Heart right ventricle (tissue), 16 donors: ENCODE data around the gene ADARB1. TPM values are rescaled to one million over a fixed set of nuclear protein-coding genes. Genes with fewer than 3 reads are reported as not detected.

Experiments used
- ATAC-seq, 8 donors: fragments of 200-7000 bp; cut with Tn5 transposase; one replicate each; pipeline ENCODE4 v1.9.1; 2020; ENCODE audit warnings: mild to moderate bottlenecking in 8 of 8, moderate library complexity in 8 of 8, moderate number of reproducible peaks in 1 of 8
- DNase-seq, 2 donors: peaks; one replicate each; pipeline ENCODE4 v3.0.0-alpha.2; 2020
- H3K27ac ChIP-seq, 10 donors: fragments of 200-600 bp; sonication (generic) in 2 of 10; one replicate each; pipeline versions ENCODE4 v1.5.0 to v1.8.0; 2020 to 2022; ENCODE audit warnings: mild to moderate bottlenecking in 3 of 10
- H3K27me3 ChIP-seq, 7 donors: fragments of 200-600 bp; one replicate each; pipeline ENCODE4 v1.8.0; 2021 to 2022; ENCODE audit warnings: mild to moderate bottlenecking in 2 of 7
- H3K36me3 ChIP-seq, 9 donors: fragments of 200-600 bp; sonication (generic) in 1 of 9; one replicate each; pipeline versions ENCODE4 v1.5.0 to v1.8.0; 2020 to 2022; ENCODE audit warnings: mild to moderate bottlenecking in 2 of 9
- H3K4me1 ChIP-seq, 9 donors: fragments of 200-600 bp; sonication (generic) in 1 of 9; one replicate each; pipeline versions ENCODE4 v1.5.0 to v1.8.0; 2020 to 2022; ENCODE audit warnings: mild to moderate bottlenecking in 4 of 9
- H3K4me3 ChIP-seq, 10 donors: fragments of 200-600 bp; sonication (generic) in 2 of 10; one replicate each; pipeline versions ENCODE4 v1.5.0 to v1.8.0; 2020 to 2022; ENCODE audit warnings: mild to moderate bottlenecking in 7 of 10, moderate library complexity in 2 of 10
- H3K9me3 ChIP-seq, 11 donors: fragments of 200-600 bp in 10 of 11; sonication (generic) in 2 of 11; one replicate each; pipeline versions ENCODE4 v1.5.0 to v1.8.0; 2013 to 2022; ENCODE audit warnings: mild to moderate bottlenecking in 2 of 11, control low read depth in 1 of 11, moderate library complexity in 1 of 11
- WGBS, 2 donors: extraction: QIAGEN DNeasy Blood & Tissue Kit; methylation state at CpG; one replicate each; pipeline ENCODE4 v1.1.7; 2013; ENCODE audit warnings: inconsistent platforms in 1 of 2; 5-methylcytosine and 5-hydroxymethylcytosine counted together
- intact Hi-C, 10 donors: fragments of 100-400 bp; cut with DNase I; formaldehyde crosslinking; loops; one replicate each; pipeline versions ENCODE4 v1.11.1 to v1.14.2; 2022
- polyA plus RNA-seq, 2 donors: library from polyadenylated mRNA; stranded (reverse); fragments of 200-250 nt; gene quantifications; one replicate each; pipeline ENCODE4 v1.2.3, GENCODE V29; 2013
- total RNA-seq, 10 donors: library from RNA; stranded (reverse); fragmentation: NEBNext Ultra II Directional in 3 of 10; extraction: Animal tissue kit (Norgen Biotek cat#: 25700) in 3 of 10; gene quantifications; one replicate each; pipeline versions ENCODE4 v1.2.1 to v1.2.4, GENCODE V29; 2021 to 2023
- TF ChIP-seq, protein P1 (sequence below), 9 donors: fragments of 200-600 bp; sonication (generic) in 2 of 9; IDR thresholded peaks; one replicate each; pipeline versions ENCODE4 v1.5.0 to v1.8.0; 2021 to 2022; ENCODE audit warnings: antibody characterized with exemption in 9 of 9, mild to moderate bottlenecking in 5 of 9, moderate library complexity in 1 of 9
- donor health status: Arrhythmogenic right ventricular cardiomyopathy.
- donor health status: ischemic (EF 13 %, LVEDD 7.1; RV severe dilation, severe dysfunction).
- donor health status: healthy with polysubstance abuse.
- donor health status: DM: no; HTN: yes; CAD: no.
- donor health status: DM: no; HTN: no; CAD: no.
- donor health status: ischemic (EF 25% LVEDD 6.9; RV normal size, moderate dysfunction).
- donor health status: ischemic (EF 25% LVEDD 5.7; RV mildly dilated, moderate dysfunction).
- donor health status: healthy.
- donor health status: DM: yes; HTN: yes; CAD: no.
- donor health status: Ischemic cardiomyopathy.
- donor health status: ischemic (EF 35%, LVEDD 5.7; RV mildly dilated, moderate dysfunction).
- donor health status: nonischemic (EF 11% LVEDD 7.7; RV severe dilation, severe dysfunction).
- donor health status: DM: yes; HTN: yes; CAD: no.
- donor health status: PGD.
- donor health status: ischemic (EF 29% LVEDD 5.4; RV normal size, mild dysfunction).
- donor health status: nonischemic (EF 23%, LVEDD 6.1; RV moderate dilation, normal function).

ADARB1 gene
- total and polyA plus RNA-seq, 12 donors, result 7.4 to 21.2 (median 13.5) TPM

DNA sequence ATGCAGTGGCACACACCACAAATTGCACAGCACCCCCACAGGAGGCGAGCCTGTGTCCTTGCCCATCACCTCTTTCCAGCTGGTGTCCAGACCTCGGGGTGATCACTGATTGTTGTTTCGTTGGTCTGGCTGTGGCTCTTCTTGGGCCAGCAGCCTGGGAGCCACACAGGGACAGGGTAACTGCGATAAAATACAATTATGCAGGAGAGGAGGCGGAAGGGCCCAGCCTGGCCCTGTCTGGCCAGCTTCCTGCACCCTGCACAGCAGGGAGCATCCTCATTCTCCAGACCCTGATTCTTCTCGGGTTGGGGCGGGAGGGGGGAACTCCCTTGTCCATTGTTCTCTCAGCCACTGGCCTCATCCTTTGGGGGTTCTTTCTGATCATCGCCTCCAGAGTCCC, 83.6 kb downstream of the ADARB1 start:
- Histone ChIP-seq H3K36me3 (peaks cover 0 to 8% (median 0%) of the 10 kb centered on the region in 9 donors), H3K27me3 (no peaks in the 10 kb centered on the region), H3K9me3 (no peaks in the 10 kb centered on the region), H3K4me1 (peaks cover 0 to 20% (median 8%) of the 10 kb centered on the region in 9 donors), H3K4me3 (no peak overlapping the region), H3K27ac (no peak overlapping the region)
- ATAC-seq (no peak), DNase-seq (no peak)
- intact Hi-C loops, result no loop called here
- TF ChIP-seq, protein P1, sequence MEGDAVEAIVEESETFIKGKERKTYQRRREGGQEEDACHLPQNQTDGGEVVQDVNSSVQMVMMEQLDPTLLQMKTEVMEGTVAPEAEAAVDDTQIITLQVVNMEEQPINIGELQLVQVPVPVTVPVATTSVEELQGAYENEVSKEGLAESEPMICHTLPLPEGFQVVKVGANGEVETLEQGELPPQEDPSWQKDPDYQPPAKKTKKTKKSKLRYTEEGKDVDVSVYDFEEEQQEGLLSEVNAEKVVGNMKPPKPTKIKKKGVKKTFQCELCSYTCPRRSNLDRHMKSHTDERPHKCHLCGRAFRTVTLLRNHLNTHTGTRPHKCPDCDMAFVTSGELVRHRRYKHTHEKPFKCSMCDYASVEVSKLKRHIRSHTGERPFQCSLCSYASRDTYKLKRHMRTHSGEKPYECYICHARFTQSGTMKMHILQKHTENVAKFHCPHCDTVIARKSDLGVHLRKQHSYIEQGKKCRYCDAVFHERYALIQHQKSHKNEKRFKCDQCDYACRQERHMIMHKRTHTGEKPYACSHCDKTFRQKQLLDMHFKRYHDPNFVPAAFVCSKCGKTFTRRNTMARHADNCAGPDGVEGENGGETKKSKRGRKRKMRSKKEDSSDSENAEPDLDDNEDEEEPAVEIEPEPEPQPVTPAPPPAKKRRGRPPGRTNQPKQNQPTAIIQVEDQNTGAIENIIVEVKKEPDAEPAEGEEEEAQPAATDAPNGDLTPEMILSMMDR (IDR thresholded peaks at IDR 0.05), result no peak
- 82 to 86% methylated on average over 8 of the region's 8 CpGs for WGBS, 2 donors

DNA sequence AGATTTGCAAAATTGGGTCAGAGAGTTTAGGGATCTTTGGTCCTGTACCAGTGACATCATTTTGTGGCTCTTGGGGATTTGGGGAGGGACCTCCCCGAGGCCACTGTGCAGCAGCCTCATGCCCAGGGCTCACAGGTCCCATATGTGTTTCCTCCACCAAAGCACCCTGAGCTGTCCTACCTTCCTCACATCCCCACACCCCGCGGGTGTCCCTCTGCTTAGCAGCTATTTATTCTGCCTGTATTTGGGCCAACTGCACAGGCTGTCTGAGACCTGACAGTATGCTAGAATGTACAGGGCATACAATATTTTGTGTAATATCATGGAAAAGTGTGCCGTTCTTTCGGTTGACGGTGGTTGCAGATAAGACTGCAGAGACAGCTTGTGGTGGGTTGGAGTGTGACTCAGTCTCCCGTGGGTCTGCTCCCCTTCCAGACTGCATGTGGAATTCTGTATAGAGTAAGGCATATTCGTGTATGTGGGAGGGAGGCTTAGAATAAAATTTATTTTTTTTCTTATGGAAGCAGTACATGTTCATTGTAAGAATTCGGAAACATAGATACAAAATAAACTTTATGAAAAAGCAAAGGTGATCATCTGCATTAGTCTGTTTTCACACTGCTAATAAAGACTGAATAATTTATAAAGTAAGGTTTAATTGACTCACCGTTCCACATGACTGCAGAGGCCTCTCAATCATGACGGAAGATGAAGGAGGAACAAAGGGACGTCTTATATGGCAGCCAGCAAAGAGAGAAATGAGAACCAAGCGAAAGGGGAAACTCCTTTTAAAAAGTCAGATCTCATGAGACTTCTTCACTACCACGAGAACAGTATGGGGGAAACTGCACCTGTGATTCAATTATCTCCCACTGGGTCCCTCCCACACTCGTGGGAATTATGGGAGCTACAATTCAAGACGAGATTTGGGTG, 84.4 kb downstream of the ADARB1 start:
- no peaks in the 10 kb centered on the region for H3K9me3 ChIP-seq
- TF ChIP-seq, protein P1 (IDR thresholded peaks at IDR 0.05), result no peak
- no peak overlapping the region for H3K27ac ChIP-seq
- ATAC-seq (no peak), DNase-seq (no peak)
- peaks cover 0 to 10% (median 0%) of the 10 kb centered on the region in 9 donors for H3K36me3 ChIP-seq
- peaks cover 3 to 17% (median 9%) of the 10 kb centered on the region in 9 donors for H3K4me1 ChIP-seq
- 80 to 84% methylated on average over 16 of the region's 16 CpGs for WGBS, 2 donors
- no peaks in the 10 kb centered on the region for H3K27me3 ChIP-seq
- intact Hi-C loops, result no loop called here
- no peak overlapping the region for H3K4me3 ChIP-seq

DNA sequence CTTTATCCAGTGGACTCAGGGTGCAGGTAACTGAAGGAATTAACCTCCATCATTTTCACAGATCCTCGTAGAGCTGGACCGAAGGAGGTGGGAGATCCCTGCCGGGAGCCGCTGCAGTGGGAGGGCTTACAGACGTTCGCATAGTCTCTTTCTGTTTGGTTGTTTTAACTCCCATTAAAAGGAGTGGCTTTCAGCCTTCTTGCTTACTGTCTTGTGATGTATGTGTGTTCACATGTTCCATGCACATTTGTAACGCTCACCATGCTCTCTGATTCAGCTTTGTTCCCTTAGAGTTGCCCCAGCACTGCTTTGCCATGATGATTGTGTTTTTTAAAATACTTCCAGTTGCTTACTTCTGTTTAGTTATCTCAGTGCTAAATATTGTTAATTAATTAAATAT, 85.8 kb downstream of the ADARB1 start:
- WGBS, 2 donors, result 95 to 97% methylated on average over 7 of the region's 7 CpGs
- intact Hi-C loops, result loop anchor here in 1 of 10 donors (10.0 kb wide), 1 partner anchor 65 kb away; no protein-coding TSS in a partner anchor
- no peaks in the 10 kb centered on the region for H3K9me3 ChIP-seq
- H3K27me3 ChIP-seq, result no peaks in the 10 kb centered on the region
- H3K36me3 ChIP-seq, result peaks cover 0 to 10% (median 0%) of the 10 kb centered on the region in 9 donors
- DNase-seq, result no peak
- H3K27ac ChIP-seq, result no peak overlapping the region
- H3K4me3 ChIP-seq, result no peak overlapping the region
- H3K4me1 ChIP-seq, result peaks cover under 1 to 18% (median 8%) of the 10 kb centered on the region in 9 donors
- ATAC-seq, result no peak
- TF ChIP-seq, protein P1 (IDR thresholded peaks at IDR 0.05), result no peak

DNA sequence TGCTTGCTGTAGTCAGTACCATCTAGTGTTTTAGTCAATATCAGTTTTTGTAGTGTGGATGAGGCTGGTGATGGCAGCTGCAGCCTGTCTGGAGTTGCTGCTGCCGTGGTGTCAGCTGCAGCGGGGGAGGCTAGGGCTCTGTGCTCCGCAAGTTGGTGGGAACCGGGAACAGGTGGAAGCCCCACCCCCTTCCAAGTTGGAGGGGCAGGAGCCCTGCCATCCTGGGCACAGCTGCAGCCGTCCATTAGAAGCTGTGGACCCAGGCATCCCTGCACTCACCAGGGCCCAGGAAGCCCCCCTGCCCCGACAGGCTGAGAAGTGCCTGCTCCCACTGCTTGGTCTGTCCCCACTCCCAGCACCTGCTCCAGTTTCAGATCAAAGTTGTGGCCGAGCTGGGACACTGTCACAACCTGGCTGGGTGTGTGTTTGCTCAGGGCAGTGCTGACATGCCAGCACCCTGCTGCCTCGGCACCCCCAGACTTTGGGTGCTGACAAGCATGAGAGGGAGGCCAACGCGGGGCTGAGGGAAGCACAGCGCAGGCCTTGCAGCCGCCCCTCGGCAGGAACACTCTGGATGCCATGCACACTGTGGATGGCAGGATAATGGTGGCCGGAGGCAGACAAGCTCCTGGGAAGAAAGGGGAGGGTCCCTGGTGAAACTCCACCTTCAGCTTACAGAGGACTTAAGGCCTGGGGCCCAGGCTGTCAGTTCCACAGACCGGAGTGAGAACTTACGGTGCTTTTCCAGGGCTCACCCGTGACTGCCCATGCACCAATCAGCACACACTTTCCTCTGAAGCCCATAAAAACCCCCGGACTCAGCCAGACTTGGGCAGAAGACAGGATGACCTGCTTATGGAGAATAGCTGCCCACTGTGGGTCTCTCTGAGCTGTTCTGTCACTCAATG, 86.9 kb downstream of the ADARB1 start:
- peaks cover 0 to 17% (median 8%) of the 10 kb centered on the region in 9 donors for H3K4me1 ChIP-seq
- H3K27me3 ChIP-seq, result no peaks in the 10 kb centered on the region
- H3K27ac ChIP-seq, result no peak overlapping the region
- H3K36me3 ChIP-seq, result peaks cover 0 to 10% (median 0%) of the 10 kb centered on the region in 9 donors
- no peak overlapping the region for H3K4me3 ChIP-seq
- ATAC-seq (no peak), DNase-seq (no peak)
- no peaks in the 10 kb centered on the region for H3K9me3 ChIP-seq
- TF ChIP-seq, protein P1 (IDR thresholded peaks at IDR 0.05), result no peak
- intact Hi-C loops, result loop anchor here in 1 of 10 donors (10.0 kb wide), 1 partner anchor 64 kb away; no protein-coding TSS in a partner anchor
- 64 to 72% methylated on average over 18 of the region's 18 CpGs for WGBS, 2 donors
